Measurements from ENCODE around the gene MYL6.

- TF ChIP-seq CTCF (conservative IDR thresholded peaks at IDR 0.05 in 1 of 2, IDR thresholded peaks at IDR 0.05 in 1 of 2; ENCODE audit: extremely low read depth in 1 of 2, insufficient read depth in 1 of 2, low read depth in 1 of 2, low read length in 2 of 2), result no peak
- no peak for TF ChIP-seq EZH2 (IDR thresholded peaks at IDR 0.05; ENCODE audit: borderline replicate concordance, low read length)
Observed at GRCh38 chr12:56127888-56128669, 30.1 kb upstream of the MYL6 start, which contains the start of gene ESYT1.

Measured in mammary epithelial cell (primary cell).